ENCODE data around the gene HMGXB4.

DNA sequence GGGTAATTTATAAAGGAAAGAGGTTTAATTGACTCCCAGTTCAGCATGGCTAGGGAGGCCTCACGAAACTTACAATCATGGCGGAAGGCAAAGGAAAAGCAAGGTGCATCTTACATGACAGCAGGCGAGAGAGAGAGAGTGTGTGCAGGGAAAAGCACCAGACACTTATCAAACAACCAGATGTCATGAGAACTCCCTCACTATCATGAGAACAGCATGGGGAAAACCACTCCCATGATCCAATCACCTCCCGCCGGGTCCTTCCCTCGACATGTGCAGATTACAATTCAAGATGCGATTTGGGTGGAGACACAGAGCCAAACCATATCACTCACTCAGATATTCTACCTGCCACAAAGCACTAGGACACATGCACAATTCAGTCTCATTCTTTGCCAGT is 48.1 kb upstream of the HMGXB4 start:
- TF ChIP-seq, protein P1, sequence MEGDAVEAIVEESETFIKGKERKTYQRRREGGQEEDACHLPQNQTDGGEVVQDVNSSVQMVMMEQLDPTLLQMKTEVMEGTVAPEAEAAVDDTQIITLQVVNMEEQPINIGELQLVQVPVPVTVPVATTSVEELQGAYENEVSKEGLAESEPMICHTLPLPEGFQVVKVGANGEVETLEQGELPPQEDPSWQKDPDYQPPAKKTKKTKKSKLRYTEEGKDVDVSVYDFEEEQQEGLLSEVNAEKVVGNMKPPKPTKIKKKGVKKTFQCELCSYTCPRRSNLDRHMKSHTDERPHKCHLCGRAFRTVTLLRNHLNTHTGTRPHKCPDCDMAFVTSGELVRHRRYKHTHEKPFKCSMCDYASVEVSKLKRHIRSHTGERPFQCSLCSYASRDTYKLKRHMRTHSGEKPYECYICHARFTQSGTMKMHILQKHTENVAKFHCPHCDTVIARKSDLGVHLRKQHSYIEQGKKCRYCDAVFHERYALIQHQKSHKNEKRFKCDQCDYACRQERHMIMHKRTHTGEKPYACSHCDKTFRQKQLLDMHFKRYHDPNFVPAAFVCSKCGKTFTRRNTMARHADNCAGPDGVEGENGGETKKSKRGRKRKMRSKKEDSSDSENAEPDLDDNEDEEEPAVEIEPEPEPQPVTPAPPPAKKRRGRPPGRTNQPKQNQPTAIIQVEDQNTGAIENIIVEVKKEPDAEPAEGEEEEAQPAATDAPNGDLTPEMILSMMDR (IDR thresholded peaks at IDR 0.05; ENCODE audit: low read depth, low read length, poor library complexity, severe bottlenecking) = no peak
- TF ChIP-seq EZH2phosphoT487 (IDR thresholded peaks at IDR 0.05; ENCODE audit: borderline replicate concordance, low read length) = no peak

Data from DOHH2 (cell line).